K562 (cell line): ENCODE measurements around the gene SLAMF9. TPM values are rescaled to one million over a fixed set of nuclear protein-coding genes. Genes with fewer than 3 reads are reported as not detected.

ENCODE experiments used
- ARID3A ChIP-seq: IDR thresholded peaks from 2 replicates; pipeline ENCODE4 v1.6.1; 2012; ENCODE audit warnings: low read depth, low read length, improper control_type of control experiment, borderline replicate concordance
- ATF3 ChIP-seq, 2 experiments: fragments of 450-650 bp in 1 of 2; sonication (generic) in 1 of 2; formaldehyde crosslinking in 1 of 2; IDR thresholded peaks in 1 of 2; conservative IDR thresholded peaks in 1 of 2; 2 replicates each; pipeline versions ENCODE4 v1.6.1 to v1.8.1; 2016 to 2023; ENCODE audit warnings: mild to moderate bottlenecking in 2 of 2, moderate library complexity in 2 of 2, inconsistent platforms in 1 of 2, missing genetic modification reagents in 1 of 2
- CTBP1 ChIP-seq: fragments of 450-650 bp; IDR thresholded peaks from 2 replicates; pipeline ENCODE4 v1.6.1; 2016; ENCODE audit warnings: borderline replicate concordance
- CTCFL ChIP-seq: IDR thresholded peaks from 2 replicates; pipeline ENCODE4 v1.6.1; 2011; ENCODE audit warnings: borderline replicate concordance, low read depth, mild to moderate bottlenecking, moderate library complexity, low read length; ENCODE audit not compliant: insufficient read depth, poor library complexity, severe bottlenecking
- CXXC5 ChIP-seq: fragments of 250-450 bp; sonication (Bioruptor Pico); IDR thresholded peaks from 2 replicates; pipeline ENCODE4 v1.8.0; 2022; ENCODE audit warnings: inconsistent platforms, mild to moderate bottlenecking, moderate library complexity
- ETS1 ChIP-seq: conservative IDR thresholded peaks from 2 replicates; pipeline ENCODE4 v1.6.1; 2011; ENCODE audit warnings: low read depth, mild to moderate bottlenecking, low read length; ENCODE audit not compliant: control insufficient read depth
- FOSL1 ChIP-seq: fragments of 200-800 bp; sonication (Bioruptor generic); conservative IDR thresholded peaks from 2 replicates; pipeline ENCODE4 v1.6.1; 2016; ENCODE audit warnings: missing genetic modification characterization, missing compliant biosample characterization
- NCOR1 ChIP-seq: fragments of 450-650 bp; IDR thresholded peaks from 2 replicates; pipeline ENCODE4 v1.6.1; 2016; ENCODE audit warnings: mild to moderate bottlenecking, moderate library complexity
- PHB ChIP-seq: fragments of 250-450 bp; sonication (Bioruptor Pico); IDR thresholded peaks from 2 replicates; pipeline ENCODE4 v1.5.0; 2021
- RBM25 ChIP-seq: fragments of 200-400 bp; formaldehyde crosslinking; IDR thresholded peaks from 2 replicates; pipeline ENCODE4 v1.6.1; 2018; ENCODE audit warnings: low read length, low read depth, moderate library complexity; ENCODE audit not compliant: severe bottlenecking
- SIRT6 ChIP-seq: IDR thresholded peaks from one replicate; pipeline ENCODE4 v1.6.1; 2012; ENCODE audit warnings: low read depth, mild to moderate bottlenecking, control low read depth, inconsistent platforms, low read length, moderate library complexity
- SMARCE1 ChIP-seq: fragments of 450-650 bp; IDR thresholded peaks from 2 replicates; pipeline ENCODE4 v1.7.1; 2016; ENCODE audit warnings: mild to moderate bottlenecking
- ZNF134 ChIP-seq: fragments of 250-450 bp; sonication (Bioruptor Pico); conservative IDR thresholded peaks from 2 replicates; pipeline ENCODE4 v1.4.0; 2020
- ZNF280A ChIP-seq: fragments of 450-650 bp; IDR thresholded peaks from 2 replicates; pipeline ENCODE4 v1.6.1; 2018; ENCODE audit warnings: mild to moderate bottlenecking, low read depth; ENCODE audit not compliant: partially characterized antibody
- ZNF639 ChIP-seq, 2 experiments: fragments of 200-800 bp in 1 of 2; sonication (Bioruptor generic) in 1 of 2; sonication (generic) in 1 of 2; formaldehyde crosslinking in 1 of 2; IDR thresholded peaks in 1 of 2; conservative IDR thresholded peaks in 1 of 2; 2 replicates each; pipeline versions ENCODE4 v1.5.0 to v1.6.1; 2016 to 2020; ENCODE audit warnings: missing compliant biosample characterization in 1 of 2, missing genetic modification characterization in 1 of 2, missing genetic modification reagents in 1 of 2
- polyA plus RNA-seq, 8 experiments: library from polyadenylated mRNA; depleted of rRNA in 4 of 8; stranded (reverse) in 5 of 8; unstranded in 3 of 8; fragments of >200 nt; fragmentation: Nextera tagmentation in 2 of 8; fragmentation: Illumina TruSeq in 1 of 8; extraction: Ambion mirVana in 2 of 8; extraction: Trizol in 1 of 8; gene quantifications; 2 replicates each; pipeline versions ENCODE4 v1.2.1 to v1.2.3, GENCODE V29; 2011 to 2014; ENCODE audit warnings: inconsistent platforms in 1 of 8, missing spikeins in 1 of 8
- total RNA-seq, 7 experiments: library from RNA; depleted of rRNA in 6 of 7; stranded (reverse); fragments of >200 nt in 6 of 7; fragmentation: Illumina TruSeq in 2 of 7; extraction: Trizol in 2 of 7; gene quantifications; 2 replicates each; pipeline versions ENCODE4 v1.2.1 to v1.2.3, GENCODE V29; 2011 to 2021; ENCODE audit warnings: low replicate concordance in 1 of 7

The SLAMF9 gene
- total and polyA plus RNA-seq, 9 of the 15 experiments (the other 6 are each of a cell fraction or from before 2014, with no cell fraction given): 0.13 to 0.21 TPM; not detected in 7

- peak; percentile 42; the same call in 1 of the 2 replicates for TF ChIP-seq ATF3 (IDR thresholded peaks at IDR 0.05)
- no peak for TF ChIP-seq ATF3 (CRISPR knock-in tag; conservative IDR thresholded peaks at IDR 0.05)
- TF ChIP-seq SIRT6: no peak
- TF ChIP-seq CXXC5: no peak
- TF ChIP-seq ETS1: no peak
- peak; percentile 75 for TF ChIP-seq FOSL1
- no peak for TF ChIP-seq CTBP1
- TF ChIP-seq ZNF134 (CRISPR knock-in tag): no peak
- no peak for TF ChIP-seq ZNF280A
- TF ChIP-seq PHB (CRISPR knock-in tag): no peak
- TF ChIP-seq NCOR1: peak; percentile 21; the same call in 1 of the 2 replicates
- TF ChIP-seq RBM25: no peak
- TF ChIP-seq ARID3A: no peak
- no peak for TF ChIP-seq CTCFL
- no peak for TF ChIP-seq ZNF639 (CRISPR knock-in tag; conservative IDR thresholded peaks at IDR 0.05 in 1 of 2, IDR thresholded peaks at IDR 0.05 in 1 of 2)
- peak; percentile 55 for TF ChIP-seq SMARCE1
Measured at GRCh38 chr1:159921251-159921650, 32.8 kb downstream of the SLAMF9 start (continued).
